Measurements from ENCODE around the gene PANK4. TPM values are rescaled to one million over a fixed set of nuclear protein-coding genes. Genes with fewer than 3 reads are reported as not detected.

The PANK4 gene
- polyA plus RNA-seq, 1 donor (not counting 4 experiments of a cell fraction or from before 2014, with no cell fraction given): 14.5 TPM

DNA sequence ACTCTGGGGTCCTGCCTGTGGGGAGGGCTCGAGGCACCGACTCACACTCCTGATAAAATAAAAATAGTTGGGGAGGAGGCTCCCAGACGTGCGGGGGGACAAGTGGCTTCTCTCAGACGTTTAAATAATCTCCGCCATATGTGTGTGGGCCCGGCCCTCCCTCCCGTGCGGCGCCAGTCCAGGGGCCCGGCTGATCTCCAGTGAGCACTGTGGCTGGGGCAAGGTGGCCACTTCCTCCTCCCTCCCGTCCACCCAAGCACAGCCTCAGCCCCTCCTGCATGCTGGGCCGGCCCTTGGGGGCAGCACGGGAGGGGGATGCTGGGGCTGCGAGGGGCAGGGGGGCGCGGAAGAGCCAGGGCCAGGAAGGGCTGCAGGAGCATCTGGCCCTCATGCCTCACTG lies 54.3 kb downstream of the PANK4 start:
- no peak overlapping the region for H2AFZ ChIP-seq (ENCODE audit: control insufficient read depth, low read length)
- no peak for TF ChIP-seq EZH2 (IDR thresholded peaks at IDR 0.05; ENCODE audit: low read length)
- TF ChIP-seq, protein P1, sequence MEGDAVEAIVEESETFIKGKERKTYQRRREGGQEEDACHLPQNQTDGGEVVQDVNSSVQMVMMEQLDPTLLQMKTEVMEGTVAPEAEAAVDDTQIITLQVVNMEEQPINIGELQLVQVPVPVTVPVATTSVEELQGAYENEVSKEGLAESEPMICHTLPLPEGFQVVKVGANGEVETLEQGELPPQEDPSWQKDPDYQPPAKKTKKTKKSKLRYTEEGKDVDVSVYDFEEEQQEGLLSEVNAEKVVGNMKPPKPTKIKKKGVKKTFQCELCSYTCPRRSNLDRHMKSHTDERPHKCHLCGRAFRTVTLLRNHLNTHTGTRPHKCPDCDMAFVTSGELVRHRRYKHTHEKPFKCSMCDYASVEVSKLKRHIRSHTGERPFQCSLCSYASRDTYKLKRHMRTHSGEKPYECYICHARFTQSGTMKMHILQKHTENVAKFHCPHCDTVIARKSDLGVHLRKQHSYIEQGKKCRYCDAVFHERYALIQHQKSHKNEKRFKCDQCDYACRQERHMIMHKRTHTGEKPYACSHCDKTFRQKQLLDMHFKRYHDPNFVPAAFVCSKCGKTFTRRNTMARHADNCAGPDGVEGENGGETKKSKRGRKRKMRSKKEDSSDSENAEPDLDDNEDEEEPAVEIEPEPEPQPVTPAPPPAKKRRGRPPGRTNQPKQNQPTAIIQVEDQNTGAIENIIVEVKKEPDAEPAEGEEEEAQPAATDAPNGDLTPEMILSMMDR (optimal IDR thresholded peaks at IDR 0.05 in 1 of 3, IDR thresholded peaks at IDR 0.05 in 1 of 3, conservative IDR thresholded peaks at IDR 0.05 in 1 of 3; ENCODE audit: extremely low read depth in 1 of 3, insufficient read depth in 2 of 3, low read length in 3 of 3): no peak
- H3K4me3 ChIP-seq (ENCODE audit: control insufficient read depth in 2 of 3, extremely low read depth in 1 of 3, insufficient read depth in 2 of 3, low read depth in 1 of 3, low read length in 3 of 3): no peak overlapping the region
- no peaks in the 10 kb centered on the region for H3K9me3 ChIP-seq (ENCODE audit: control insufficient read depth, low read depth, low read length)
- H3K4me1 ChIP-seq (ENCODE audit: control insufficient read depth, extremely low read depth, insufficient read depth, low read length): no peaks in the 10 kb centered on the region
- H3K79me2 ChIP-seq (ENCODE audit: control insufficient read depth, insufficient read depth, low read length): peaks cover 86% of the 10 kb centered on the region
- H3K36me3 ChIP-seq (ENCODE audit: control insufficient read depth in 2 of 2, extremely low read depth in 1 of 2, insufficient read depth in 2 of 2, low read length in 2 of 2): peaks cover 3 to 8% of the 10 kb centered on the region in 2 experiments
- H3K9me1 ChIP-seq (ENCODE audit: control insufficient read depth, extremely low read depth, insufficient read depth, low read length): peaks cover 2% of the 10 kb centered on the region
- FAIRE-seq (no peak), DNase-seq (ENCODE audit: low read depth, low spot score) (no peak)
- H3K27ac ChIP-seq (ENCODE audit: control insufficient read depth, insufficient read depth, low read length): no peak overlapping the region
- H3K4me2 ChIP-seq (ENCODE audit: control insufficient read depth, extremely low read depth, insufficient read depth, low read depth, low read length): no peak overlapping the region
- H3K27me3 ChIP-seq (ENCODE audit: control insufficient read depth, extremely low read depth, insufficient read depth, low read length): no peaks in the 10 kb centered on the region
- H4K20me1 ChIP-seq (ENCODE audit: control insufficient read depth, extremely low read depth, insufficient read depth, low read length): peaks cover 37% of the 10 kb centered on the region
- dilution Hi-C loops (cut with MboI; ENCODE audit: extremely low pct_ligation_motif_present, low sequenced_read_pairs): no loop called here
- H3K9ac ChIP-seq (ENCODE audit: control insufficient read depth, extremely low read depth, insufficient read depth, low read length): no peak overlapping the region

DNA sequence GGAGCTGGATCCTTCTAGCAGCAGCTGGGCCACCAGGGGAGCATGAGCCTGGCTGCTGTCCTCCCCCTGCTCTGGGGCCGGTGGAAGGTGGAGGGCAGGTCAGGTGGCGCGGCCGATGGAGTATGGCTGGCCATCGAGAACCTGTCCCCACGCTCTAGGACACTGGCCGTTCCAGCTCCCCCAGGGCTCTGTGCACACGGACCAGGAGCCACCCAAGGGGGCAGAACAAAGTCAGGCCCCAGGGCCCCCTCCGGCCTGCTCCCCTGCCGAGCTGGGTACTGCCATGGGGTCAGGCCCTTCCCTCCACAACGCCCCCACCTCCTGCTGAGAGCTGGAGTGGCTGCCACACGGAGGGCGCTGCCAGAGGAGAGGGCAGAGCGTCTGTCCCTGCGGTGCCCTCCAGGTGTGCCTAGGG lies 54.8 kb downstream of the PANK4 start:
- no peak overlapping the region for H2AFZ ChIP-seq (ENCODE audit: control insufficient read depth, low read length)
- no peak overlapping the region for H3K27ac ChIP-seq (ENCODE audit: control insufficient read depth, insufficient read depth, low read length)
- H3K9me1 ChIP-seq (ENCODE audit: control insufficient read depth, extremely low read depth, insufficient read depth, low read length): peaks cover 2% of the 10 kb centered on the region
- no peak for TF ChIP-seq EZH2 (IDR thresholded peaks at IDR 0.05; ENCODE audit: low read length)
- TF ChIP-seq, protein P1 (optimal IDR thresholded peaks at IDR 0.05 in 1 of 3, IDR thresholded peaks at IDR 0.05 in 1 of 3, conservative IDR thresholded peaks at IDR 0.05 in 1 of 3; ENCODE audit: extremely low read depth in 1 of 3, insufficient read depth in 2 of 3, low read length in 3 of 3): no peak
- H3K79me2 ChIP-seq (ENCODE audit: control insufficient read depth, insufficient read depth, low read length): peaks cover 91% of the 10 kb centered on the region
- no peak overlapping the region for H3K9ac ChIP-seq (ENCODE audit: control insufficient read depth, extremely low read depth, insufficient read depth, low read length)
- H3K4me1 ChIP-seq (ENCODE audit: control insufficient read depth, extremely low read depth, insufficient read depth, low read length): peaks cover 3% of the 10 kb centered on the region
- DNase-seq (ENCODE audit: low read depth, low spot score): no peak
- H3K4me3 ChIP-seq (ENCODE audit: control insufficient read depth in 2 of 3, extremely low read depth in 1 of 3, insufficient read depth in 2 of 3, low read depth in 1 of 3, low read length in 3 of 3): no peak overlapping the region
- no peaks in the 10 kb centered on the region for H3K27me3 ChIP-seq (ENCODE audit: control insufficient read depth, extremely low read depth, insufficient read depth, low read length)
- FAIRE-seq: no peak
- H4K20me1 ChIP-seq (ENCODE audit: control insufficient read depth, extremely low read depth, insufficient read depth, low read length): peaks cover 36% of the 10 kb centered on the region
- peaks cover 3 to 8% of the 10 kb centered on the region in 2 experiments for H3K36me3 ChIP-seq (ENCODE audit: control insufficient read depth in 2 of 2, extremely low read depth in 1 of 2, insufficient read depth in 2 of 2, low read length in 2 of 2)
- H3K4me2 ChIP-seq (ENCODE audit: control insufficient read depth, extremely low read depth, insufficient read depth, low read depth, low read length): no peak overlapping the region
- dilution Hi-C loops (cut with MboI; ENCODE audit: extremely low pct_ligation_motif_present, low sequenced_read_pairs): no loop called here
- no peaks in the 10 kb centered on the region for H3K9me3 ChIP-seq (ENCODE audit: control insufficient read depth, low read depth, low read length)

Measured in keratinocyte (primary cell).